IMR-90 (cell line): ENCODE measurements around the gene SLC2A1.

ENCODE experiments used
- RAD21 ChIP-seq: IDR thresholded peaks from 2 replicates; pipeline ENCODE4 v1.6.1; 2012; ENCODE audit warnings: low read length, improper control_type of control experiment
- RFX5 ChIP-seq: IDR thresholded peaks from 2 replicates; pipeline ENCODE4 v1.8.0; 2012; ENCODE audit warnings: low read depth, mild to moderate bottlenecking, low read length, moderate library complexity
- TF ChIP-seq, protein P1 (sequence below): conservative IDR thresholded peaks from 2 replicates; pipeline ENCODE4 v1.5.1; 2012; ENCODE audit warnings: mild to moderate bottlenecking, low read depth, low read length, improper control_type of control experiment

DNA sequence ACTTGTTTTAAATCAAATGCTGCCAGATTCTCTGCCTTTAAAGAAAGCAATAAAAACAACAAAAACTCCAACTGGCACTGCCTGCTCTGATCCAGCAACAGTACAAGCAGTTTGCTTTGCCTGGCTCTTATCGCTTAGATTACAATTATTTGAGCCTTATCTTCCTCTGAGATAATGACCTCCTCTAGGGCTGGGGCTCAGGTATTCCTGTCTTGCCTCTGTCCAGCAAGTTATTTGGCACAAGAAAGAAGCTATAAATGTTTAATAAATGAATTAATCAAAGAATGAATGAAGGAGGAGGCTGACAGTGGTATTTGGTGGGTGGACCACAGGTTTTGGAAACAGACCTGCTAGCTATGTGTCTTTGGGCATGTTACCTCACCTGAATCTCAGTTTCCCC, 6.7 kb upstream of the SLC2A1 start:
- TF ChIP-seq, protein P1, sequence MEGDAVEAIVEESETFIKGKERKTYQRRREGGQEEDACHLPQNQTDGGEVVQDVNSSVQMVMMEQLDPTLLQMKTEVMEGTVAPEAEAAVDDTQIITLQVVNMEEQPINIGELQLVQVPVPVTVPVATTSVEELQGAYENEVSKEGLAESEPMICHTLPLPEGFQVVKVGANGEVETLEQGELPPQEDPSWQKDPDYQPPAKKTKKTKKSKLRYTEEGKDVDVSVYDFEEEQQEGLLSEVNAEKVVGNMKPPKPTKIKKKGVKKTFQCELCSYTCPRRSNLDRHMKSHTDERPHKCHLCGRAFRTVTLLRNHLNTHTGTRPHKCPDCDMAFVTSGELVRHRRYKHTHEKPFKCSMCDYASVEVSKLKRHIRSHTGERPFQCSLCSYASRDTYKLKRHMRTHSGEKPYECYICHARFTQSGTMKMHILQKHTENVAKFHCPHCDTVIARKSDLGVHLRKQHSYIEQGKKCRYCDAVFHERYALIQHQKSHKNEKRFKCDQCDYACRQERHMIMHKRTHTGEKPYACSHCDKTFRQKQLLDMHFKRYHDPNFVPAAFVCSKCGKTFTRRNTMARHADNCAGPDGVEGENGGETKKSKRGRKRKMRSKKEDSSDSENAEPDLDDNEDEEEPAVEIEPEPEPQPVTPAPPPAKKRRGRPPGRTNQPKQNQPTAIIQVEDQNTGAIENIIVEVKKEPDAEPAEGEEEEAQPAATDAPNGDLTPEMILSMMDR: no peak
- TF ChIP-seq RFX5 (no peak), RAD21 (no peak)
